Naive thymus-derived CD4-positive, alpha-beta T cell (primary cell): ENCODE results near the gene NRF1. TPM values are rescaled to one million over a fixed set of nuclear protein-coding genes. Genes with fewer than 3 reads are reported as not detected.

ENCODE experiments used
- ATAC-seq: fragments of 150-1000 bp; cut with Tn5 transposase; 2 replicates; pipeline ENCODE4 v1.10.0; 2021; ENCODE audit warnings: mild to moderate bottlenecking, moderate library complexity
- CTCF ChIA-PET: fragments of 350-600 bp; sonication (Branson Sonifier 250); formaldehyde crosslinking; loops from one replicate; lab custom pipeline; 2021; ENCODE audit warnings: antibody characterized with exemption; lab: Charles Lee
- POLR2A ChIA-PET: fragments of 350-600 bp; sonication (Branson Sonifier 250); formaldehyde crosslinking; loops from one replicate; lab custom pipeline; 2021; ENCODE audit warnings: antibody characterized with exemption, inconsistent platforms; lab: Charles Lee
- DNase-seq, 9 donors: peaks; one replicate each; pipeline versions ENCODE4 v3.0.0 to v3.0.0-alpha.2; 2020 to 2022; ENCODE audit warnings: mixed read lengths in 1 of 9
- H3K27ac ChIP-seq: one replicate; pipeline ENCODE4 v1.7.0; 2013; ENCODE audit warnings: mild to moderate bottlenecking, low read depth, low read length, moderate library complexity
- H3K27me3 ChIP-seq, 2 donors: one replicate each; pipeline ENCODE4 v1.7.0; 2013; ENCODE audit warnings: low read length in 2 of 2, mild to moderate bottlenecking in 2 of 2, moderate library complexity in 2 of 2; ENCODE audit not compliant: control insufficient read depth in 2 of 2, insufficient read depth in 2 of 2
- H3K36me3 ChIP-seq, 3 experiments: 1 replicate in 2 of 3; 2 replicates in 1 of 3; pipeline ENCODE4 v1.7.0; 2013; ENCODE audit warnings: low read length in 3 of 3, mild to moderate bottlenecking in 3 of 3, moderate library complexity in 1 of 3; ENCODE audit not compliant: insufficient read depth in 3 of 3, control insufficient read depth in 2 of 3
- H3K4me1 ChIP-seq, 2 donors: one replicate each; pipeline ENCODE4 v1.7.0; 2013; ENCODE audit warnings: low read length in 2 of 2, mild to moderate bottlenecking in 2 of 2, moderate library complexity in 1 of 2; ENCODE audit not compliant: control insufficient read depth in 2 of 2, insufficient read depth in 2 of 2
- H3K4me3 ChIP-seq: 2 replicates; pipeline ENCODE4 v1.7.0; 2013; ENCODE audit warnings: mild to moderate bottlenecking, low read length
- H3K9me3 ChIP-seq, 3 experiments: 1 replicate in 2 of 3; 2 replicates in 1 of 3; pipeline ENCODE4 v1.7.0; 2013; ENCODE audit warnings: low read length in 3 of 3; ENCODE audit not compliant: control insufficient read depth in 2 of 3
- H3K27ac Mint-ChIP-seq, 9 donors: one replicate each; pipeline ENCODE4 v1.8.0; 2020 to 2022; ENCODE audit warnings: mixed read lengths in 9 of 9, mild to moderate bottlenecking in 8 of 9, moderate library complexity in 5 of 9, inconsistent platforms in 2 of 9
- H3K27me3 Mint-ChIP-seq, 5 donors: one replicate each; pipeline ENCODE4 v1.8.0; 2021 to 2022; ENCODE audit warnings: mixed read lengths in 5 of 5, mild to moderate bottlenecking in 1 of 5
- H3K36me3 Mint-ChIP-seq, 5 donors: one replicate each; pipeline ENCODE4 v1.8.0; 2020 to 2022; ENCODE audit warnings: mixed read lengths in 5 of 5, mild to moderate bottlenecking in 3 of 5, inconsistent platforms in 1 of 5
- H3K4me1 Mint-ChIP-seq, 7 donors: one replicate each; pipeline ENCODE4 v1.8.0; 2020 to 2022; ENCODE audit warnings: mixed read lengths in 7 of 7, mild to moderate bottlenecking in 3 of 7, inconsistent platforms in 1 of 7
- H3K4me3 Mint-ChIP-seq, 10 donors: one replicate each; pipeline ENCODE4 v1.8.0; 2020 to 2022; ENCODE audit warnings: mild to moderate bottlenecking in 10 of 10, mixed read lengths in 10 of 10, moderate library complexity in 6 of 10, inconsistent platforms in 2 of 10
- H3K9me3 Mint-ChIP-seq, 11 donors: one replicate each; pipeline ENCODE4 v1.8.0; 2020 to 2022; ENCODE audit warnings: mixed read lengths in 11 of 11, mild to moderate bottlenecking in 4 of 11, inconsistent platforms in 1 of 11, moderate library complexity in 1 of 11
- intact Hi-C, 2 donors: fragments of 100-400 bp; cut with micrococcal nuclease; formaldehyde crosslinking; loops; one replicate each; pipeline ENCODE4 v1.15.1; 2023
- polyA plus RNA-seq, 2 donors: library from polyadenylated mRNA; unstranded; fragments of 300-500 nt; fragmentation: Illumina TruSeq; gene quantifications; one replicate each; pipeline ENCODE4 v1.2.3, GENCODE V29; 2021
- total RNA-seq, 6 experiments: library from RNA in 5 of 6; stranded (reverse) in 5 of 6; gene quantifications; 1 replicate in 5 of 6; 2 replicates in 1 of 6; pipeline ENCODE4 v1.2.3 and lab custom pipeline; 2021 to 2026

The NRF1 gene
- total and polyA plus RNA-seq, 7 experiments from 2014 or later = 24.7 to 49.3 (median 35.3) TPM

DNA sequence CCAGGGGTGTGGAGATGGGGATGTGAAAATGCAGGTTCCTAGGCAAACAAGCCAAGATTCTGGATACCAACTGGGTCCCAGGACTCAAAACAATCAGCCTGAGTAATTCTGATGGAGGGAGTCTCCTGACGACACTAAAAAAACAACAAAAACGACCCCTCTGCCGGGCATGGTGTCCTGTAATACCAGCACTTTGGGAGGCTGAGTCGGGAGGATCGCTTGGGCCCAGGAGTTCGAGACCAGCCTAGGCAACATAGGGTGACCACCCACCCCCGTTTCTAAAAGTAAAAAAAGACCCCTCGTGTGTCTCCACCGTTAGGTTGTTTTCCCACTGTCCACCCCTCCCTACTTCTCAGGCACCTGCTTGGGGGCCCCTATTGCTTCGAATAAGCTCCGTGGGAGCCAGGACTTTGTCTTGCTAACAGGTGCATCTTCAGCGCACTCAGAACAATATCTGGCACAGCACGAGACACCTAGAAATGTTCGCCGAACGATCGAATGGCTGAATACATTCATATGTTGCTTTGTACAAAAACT lies 743 bp upstream of the NRF1 start:
- peak overlapping the region; percentile 87 for H3K4me3 ChIP-seq
- no peaks in the 10 kb centered on the region for H3K9me3 Mint-ChIP-seq
- no peaks in the 10 kb centered on the region for H3K9me3 ChIP-seq
- H3K4me1 Mint-ChIP-seq = peaks cover 35 to 74% (median 68%) of the 10 kb centered on the region in 7 donors
- CTCF ChIA-PET = no interaction called here
- peaks cover 0 to 15% (median 0%) of the 10 kb centered on the region in 3 experiments for H3K36me3 ChIP-seq
- intact Hi-C loops = loop anchor here (1.0 to 5.0 kb wide), 14 partner anchors 108 to 1958 kb away; partner anchors contain the start of genes SMKR1 (in 2 of the 2), STRIP2 (in 2 of the 2), AHCYL2 (in 1 of the 2) and ATP6V1F (in 1 of the 2)
- peaks cover 20 to 34% of the 10 kb centered on the region in 2 donors for H3K4me1 ChIP-seq
- ATAC-seq = no peak
- peak overlapping the region; percentile 87 to 99 (median 92) for H3K4me3 Mint-ChIP-seq
- H3K27me3 Mint-ChIP-seq = no peaks in the 10 kb centered on the region
- POLR2A ChIA-PET = interaction anchor here (1.0 kb wide), 1 partner anchor 16 kb away, joined by 3 read pairs; no protein-coding TSS in a partner anchor
- DNase-seq = no peak
- H3K36me3 Mint-ChIP-seq = peaks cover 0 to 24% (median 6%) of the 10 kb centered on the region in 5 donors
- peak overlapping the region; percentile 82 for H3K27ac ChIP-seq
- peak overlapping the region; percentile 91 to 99 (median 95) for H3K27ac Mint-ChIP-seq
- H3K27me3 ChIP-seq = no peaks in the 10 kb centered on the region

- intact Hi-C loops = loop anchor here (1.0 to 5.0 kb wide), 7 partner anchors 23 to 1960 kb away; partner anchors contain the start of genes CALU (in 1 of the 2), CEP41 (in 1 of the 2), SND1 (in 1 of the 2) and SSMEM1 (in 1 of the 2)
- Histone ChIP-seq H3K27me3 (no peaks in the 10 kb centered on the region), H3K36me3 (peaks cover 0 to 15% (median 0%) of the 10 kb centered on the region in 3 experiments), H3K4me3 (peak overlapping the region; percentile 77), H3K9me3 (no peaks in the 10 kb centered on the region), H3K27ac (peak overlapping the region; percentile 82), H3K4me1 (peaks cover 31 to 47% of the 10 kb centered on the region in 2 donors)
- DNase-seq (peak in 7 of 9 donors; percentile 18 to 45 (median 33)), ATAC-seq (peak; percentile 6)
- ChIA-PET CTCF (interaction anchor here (0.6 to 1.1 kb wide), 4 partner anchors 23 to 733 kb away, joined by 3 read pairs; no protein-coding TSS in a partner anchor), POLR2A (interaction anchor here (0.6 to 2.3 kb wide), 5 partner anchors 8 to 593 kb away, joined by 4 to 12 read pairs (median 4); partner anchors contain the start of genes TMEM209 and TNPO3)
- H3K9me3 Mint-ChIP-seq = no peaks in the 10 kb centered on the region
- H3K4me3 Mint-ChIP-seq = peak overlapping the region; percentile 88 to 98 (median 94)
- H3K27me3 Mint-ChIP-seq = no peaks in the 10 kb centered on the region
- peaks cover 38 to 80% (median 68%) of the 10 kb centered on the region in 7 donors for H3K4me1 Mint-ChIP-seq
- peak overlapping the region; percentile 87 to 98 (median 92) for H3K27ac Mint-ChIP-seq
- peaks cover 0 to 15% (median 6%) of the 10 kb centered on the region in 5 donors for H3K36me3 Mint-ChIP-seq
These were observed 844 bp downstream of the NRF1 start for GRCh38 chr7:129612112-129613015.

DNA sequence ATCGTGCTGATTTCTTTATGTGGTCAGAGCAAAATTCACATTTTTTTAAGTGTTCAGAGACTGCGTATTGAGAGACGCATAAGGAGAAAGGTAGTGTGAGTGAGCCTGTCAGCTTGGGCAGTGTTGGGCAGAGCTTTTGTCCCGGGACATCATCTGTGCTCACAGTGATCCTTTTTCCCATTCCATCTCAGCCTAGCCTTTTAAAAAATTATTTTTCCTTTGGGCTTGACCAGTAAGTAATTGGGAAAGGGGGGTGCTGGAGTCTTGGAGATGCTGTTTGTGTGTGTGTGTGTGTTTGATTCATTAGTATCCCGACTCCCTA lies 1.5 kb downstream of the NRF1 start:
- DNase-seq = no peak
- H3K9me3 Mint-ChIP-seq = peaks cover 0 to 2% (median 0%) of the 10 kb centered on the region in 11 donors
- ChIA-PET POLR2A (interaction anchor here (0.6 to 2.3 kb wide), 5 partner anchors 7 to 592 kb away, joined by 4 to 12 read pairs (median 4); partner anchors contain the start of genes TMEM209 and TNPO3), CTCF (interaction anchor here (0.6 to 1.1 kb wide), 3 partner anchors 22 to 230 kb away, joined by 3 read pairs; no protein-coding TSS in a partner anchor)
- H3K4me1 ChIP-seq = peaks cover 33 to 51% of the 10 kb centered on the region in 2 donors
- no peak for ATAC-seq
- H3K27ac Mint-ChIP-seq = peak overlapping the region; percentile 87 to 98 (median 92)
- H3K36me3 Mint-ChIP-seq = peaks cover 0 to 15% (median 6%) of the 10 kb centered on the region in 5 donors
- H3K36me3 ChIP-seq = peaks cover 0 to 15% (median 0%) of the 10 kb centered on the region in 3 experiments
- no peaks in the 10 kb centered on the region for H3K9me3 ChIP-seq
- H3K4me3 Mint-ChIP-seq = peak overlapping the region; percentile 87 to 98 (median 94)
- H3K27ac ChIP-seq = peak overlapping the region; percentile 82
- no peaks in the 10 kb centered on the region for H3K27me3 ChIP-seq
- no peaks in the 10 kb centered on the region for H3K27me3 Mint-ChIP-seq
- peak overlapping the region; percentile 77 for H3K4me3 ChIP-seq
- H3K4me1 Mint-ChIP-seq = peaks cover 44 to 83% (median 70%) of the 10 kb centered on the region in 7 donors
- intact Hi-C loops = loop anchor here (2.0 to 5.0 kb wide), 5 partner anchors 589 to 1961 kb away; partner anchors contain the start of genes CALU (in 1 of the 2), CEP41 (in 1 of the 2), SND1 (in 1 of the 2) and SSMEM1 (in 1 of the 2)

DNA sequence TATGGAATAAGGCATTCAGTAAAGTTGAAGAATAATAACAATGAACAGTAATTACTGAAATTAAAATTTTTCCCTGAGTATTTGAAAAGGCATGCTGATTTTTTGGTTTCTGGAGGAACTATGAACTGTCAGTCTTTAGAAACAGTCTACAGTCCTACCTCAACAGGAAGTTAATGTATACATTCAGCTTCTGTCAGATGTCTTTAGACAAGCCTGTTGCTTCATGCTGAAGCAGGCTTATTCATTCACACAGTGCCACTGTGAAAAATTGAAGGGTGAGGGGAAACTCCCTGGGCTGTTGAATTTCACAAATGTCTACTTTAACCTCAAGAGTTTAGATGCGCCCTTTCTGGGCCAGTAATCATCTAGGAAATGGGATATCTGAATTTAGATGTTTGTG lies 3.5 kb downstream of the NRF1 start:
- ChIA-PET POLR2A (no interaction called here), CTCF (interaction anchor here (0.9 to 1.3 kb wide), 2 partner anchors 8 to 223 kb away, joined by 3 read pairs; no protein-coding TSS in a partner anchor)
- H3K4me3 Mint-ChIP-seq = peak overlapping the region; percentile 41 to 94 (median 60)
- H3K36me3 Mint-ChIP-seq = peaks cover 0 to 2% (median 0%) of the 10 kb centered on the region in 5 donors
- Histone ChIP-seq H3K4me3 (no peak overlapping the region), H3K9me3 (no peaks in the 10 kb centered on the region), H3K4me1 (peaks cover 33 to 55% of the 10 kb centered on the region in 2 donors), H3K27ac (no peak overlapping the region), H3K27me3 (no peaks in the 10 kb centered on the region), H3K36me3 (peaks cover 0 to 5% (median 0%) of the 10 kb centered on the region in 3 experiments)
- peak overlapping the region in 6 of 9 donors; percentile 27 to 77 (median 48) for H3K27ac Mint-ChIP-seq
- H3K27me3 Mint-ChIP-seq = no peaks in the 10 kb centered on the region
- peak in 5 of 9 donors; percentile 7 to 40 (median 14) for DNase-seq
- ATAC-seq = peak; percentile 28
- H3K9me3 Mint-ChIP-seq = peaks cover 0 to 2% (median 0%) of the 10 kb centered on the region in 11 donors
- intact Hi-C loops = no loop called here
- peaks cover 53 to 86% (median 77%) of the 10 kb centered on the region in 7 donors for H3K4me1 Mint-ChIP-seq

DNA sequence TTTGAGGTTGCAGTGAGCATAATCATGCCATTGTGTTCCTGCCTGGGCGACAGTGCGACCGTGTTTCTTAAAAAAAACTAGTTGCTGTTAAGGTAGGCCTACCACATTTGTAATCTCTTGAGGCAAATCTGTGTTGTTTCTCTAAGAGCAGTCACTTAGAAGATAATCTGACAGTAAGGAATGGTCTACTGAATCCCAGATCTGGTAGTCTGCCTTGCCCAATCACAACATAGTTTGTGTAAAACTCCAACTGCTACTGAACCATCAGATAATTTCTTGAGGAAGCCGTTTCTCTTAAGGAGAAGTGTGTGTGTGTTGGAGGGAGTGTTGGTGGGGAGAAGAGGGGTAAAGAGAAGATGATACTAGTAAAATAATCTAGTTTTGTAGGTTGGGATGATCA lies 5.0 kb downstream of the NRF1 start:
- H3K27ac Mint-ChIP-seq = peak overlapping the region in 4 of 9 donors; percentile 15 to 72 (median 28)
- no peaks in the 10 kb centered on the region for H3K27me3 ChIP-seq
- peaks cover 0 to 5% (median 0%) of the 10 kb centered on the region in 3 experiments for H3K36me3 ChIP-seq
- H3K4me3 Mint-ChIP-seq = peak overlapping the region in 9 of 10 donors; percentile 3 to 66 (median 48)
- no peak overlapping the region for H3K4me3 ChIP-seq
- intact Hi-C loops = no loop called here
- H3K27me3 Mint-ChIP-seq = no peaks in the 10 kb centered on the region
- DNase-seq (no peak), ATAC-seq (no peak)
- ChIA-PET CTCF (no interaction called here), POLR2A (interaction anchor here (1.9 kb wide), 1 partner anchor 11 kb away, joined by 5 read pairs; no protein-coding TSS in a partner anchor)
- H3K9me3 ChIP-seq = no peaks in the 10 kb centered on the region
- no peaks in the 10 kb centered on the region for H3K36me3 Mint-ChIP-seq
- peaks cover 0 to 2% (median 0%) of the 10 kb centered on the region in 11 donors for H3K9me3 Mint-ChIP-seq
- no peak overlapping the region for H3K27ac ChIP-seq
- H3K4me1 ChIP-seq = peaks cover 23 to 47% of the 10 kb centered on the region in 2 donors
- H3K4me1 Mint-ChIP-seq = peaks cover 49 to 88% (median 81%) of the 10 kb centered on the region in 7 donors
